GM23338 (cell line): Measurements from ENCODE around the gene AKR1D1. TPM values are rescaled to one million over a fixed set of nuclear protein-coding genes. Genes with fewer than 3 reads are reported as not detected.
"Not testable (repeated sequence)": the region's sequence is repeated elsewhere in the genome, so short reads cannot be mapped to it uniquely, and the experiment has no call there.

Source experiments
- ATAC-seq: fragments of 200-7000 bp; cut with Tn5 transposase; 3 replicates; pipeline ENCODE4 v1.9.1; 2020
- DNase-seq: peaks from one replicate; pipeline ENCODE4 v3.0.0-alpha.2; 2015; ENCODE audit warnings: low spot score
- H2AFZ ChIP-seq: fragments of 200-600 bp; sonication (generic); 2 replicates; pipeline ENCODE4 v1.8.0; 2016; ENCODE audit warnings: antibody characterized with exemption, mild to moderate bottlenecking, moderate library complexity
- H3F3A ChIP-seq: fragments of 200-600 bp; sonication (generic); replicated peaks from 2 replicates; pipeline ENCODE4 v1.8.0; 2017; ENCODE audit warnings: antibody characterized with exemption, mixed run types, low read depth
- H3K27ac ChIP-seq: fragments of 200-600 bp; sonication (generic); 2 replicates; pipeline ENCODE4 v1.6.1; 2016; ENCODE audit warnings: low read depth
- H3K27me3 ChIP-seq: fragments of 200-600 bp; sonication (generic); 2 replicates; pipeline ENCODE4 v1.8.0; 2016; ENCODE audit warnings: mild to moderate bottlenecking, mixed run types, moderate library complexity; ENCODE audit not compliant: insufficient read depth
- H3K36me3 ChIP-seq: fragments of 200-600 bp; sonication (generic); 2 replicates; pipeline ENCODE4 v1.8.0; 2016; ENCODE audit warnings: mild to moderate bottlenecking; ENCODE audit not compliant: insufficient read depth
- H3K4me1 ChIP-seq: fragments of 200-600 bp; sonication (generic); 2 replicates; pipeline ENCODE4 v1.8.0; 2016; ENCODE audit warnings: mild to moderate bottlenecking, moderate library complexity; ENCODE audit not compliant: insufficient read depth
- H3K4me2 ChIP-seq: fragments of 200-600 bp; sonication (generic); 2 replicates; pipeline ENCODE4 v1.7.1; 2017; ENCODE audit warnings: mixed run types
- H3K4me3 ChIP-seq: fragments of 200-600 bp; sonication (generic); 2 replicates; pipeline ENCODE4 v1.6.1; 2016; ENCODE audit warnings: mixed run types
- H3K79me2 ChIP-seq: fragments of 200-600 bp; sonication (generic); replicated peaks from 2 replicates; pipeline ENCODE4 v1.8.0; 2017; ENCODE audit warnings: mild to moderate bottlenecking; ENCODE audit not compliant: insufficient read depth
- H3K9me2 ChIP-seq: fragments of 200-600 bp; sonication (generic); 2 replicates; pipeline ENCODE4 v1.8.0; 2017; ENCODE audit not compliant: insufficient read depth
- H4K20me1 ChIP-seq: fragments of 200-600 bp; sonication (generic); replicated peaks from 2 replicates; pipeline ENCODE4 v1.8.0; 2017; ENCODE audit warnings: mild to moderate bottlenecking; ENCODE audit not compliant: insufficient read depth
- H3K27ac Mint-ChIP-seq: 2 replicates; pipeline ENCODE4 v1.8.0; 2020; ENCODE audit warnings: inconsistent platforms, mild to moderate bottlenecking, moderate library complexity, mixed read lengths
- H3K27me3 Mint-ChIP-seq: 3 replicates; pipeline ENCODE4 v1.8.0; 2022; ENCODE audit warnings: low read depth, mild to moderate bottlenecking, moderate library complexity, mixed read lengths, inconsistent platforms; ENCODE audit not compliant: insufficient read depth, poor library complexity
- H3K36me3 Mint-ChIP-seq: 3 replicates; pipeline ENCODE4 v1.8.0; 2021; ENCODE audit warnings: low read depth, mild to moderate bottlenecking, inconsistent platforms, moderate library complexity, mixed read lengths
- H3K4me1 Mint-ChIP-seq: 3 replicates; pipeline ENCODE4 v1.8.0; 2020; ENCODE audit warnings: mild to moderate bottlenecking, inconsistent platforms, mixed read lengths
- H3K4me3 Mint-ChIP-seq: 3 replicates; pipeline ENCODE4 v1.8.0; 2021; ENCODE audit warnings: moderate library complexity, mild to moderate bottlenecking, inconsistent platforms, mixed read lengths
- H3K9me3 Mint-ChIP-seq: 3 replicates; pipeline ENCODE4 v1.8.0; 2020; ENCODE audit warnings: moderate library complexity, mild to moderate bottlenecking, inconsistent platforms, mixed read lengths
- CREB1 ChIP-seq: fragments of 250-450 bp; sonication (Bioruptor Pico); IDR thresholded peaks from 2 replicates; pipeline ENCODE4 v1.5.0; 2020; ENCODE audit warnings: low read depth, mild to moderate bottlenecking, moderate library complexity
- CTCF ChIP-seq, 2 experiments: fragments of 200-600 bp in 1 of 2; sonication (generic) in 1 of 2; conservative IDR thresholded peaks; 2 replicates each; pipeline versions ENCODE4 v1.5.1 to v1.6.1; 2016 to 2017; ENCODE audit warnings: antibody characterized with exemption in 2 of 2, low read depth in 2 of 2, mild to moderate bottlenecking in 2 of 2, moderate library complexity in 1 of 2
- ETS1 ChIP-seq: IDR thresholded peaks from 2 replicates; pipeline ENCODE4 v1.6.1; 2016; ENCODE audit warnings: antibody characterized with exemption
- EZH2 ChIP-seq: fragments of 200-600 bp; sonication (generic); IDR thresholded peaks from one replicate; pipeline ENCODE4 v1.8.0; 2017; ENCODE audit warnings: antibody characterized with exemption, mild to moderate bottlenecking, low read depth; ENCODE audit not compliant: unreplicated experiment
- EZH2phosphoT487 ChIP-seq: fragments of 200-600 bp; sonication (generic); IDR thresholded peaks from one replicate; pipeline ENCODE4 v1.8.1; 2018; ENCODE audit warnings: antibody characterized with exemption; ENCODE audit not compliant: unreplicated experiment
- JUNB ChIP-seq: IDR thresholded peaks from one replicate; pipeline ENCODE4 v1.6.1; 2016; ENCODE audit warnings: antibody characterized with exemption; ENCODE audit not compliant: unreplicated experiment
- POLR2AphosphoS5 ChIP-seq: IDR thresholded peaks from 2 replicates; pipeline ENCODE4 v1.6.1; 2016; ENCODE audit warnings: antibody characterized with exemption, low read depth
- STAT1 ChIP-seq: IDR thresholded peaks from one replicate; pipeline ENCODE4 v1.6.1; 2016; ENCODE audit warnings: antibody characterized with exemption; ENCODE audit not compliant: unreplicated experiment
- ZNF114 ChIP-seq: fragments of 250-450 bp; sonication (Bioruptor Pico); IDR thresholded peaks from 2 replicates; pipeline ENCODE4 v1.5.0; 2020; ENCODE audit warnings: mild to moderate bottlenecking, moderate library complexity
- ZNF331 ChIP-seq: fragments of 250-450 bp; sonication (Bioruptor Pico); IDR thresholded peaks from 2 replicates; pipeline ENCODE4 v1.5.0; 2020; ENCODE audit warnings: low read depth, mild to moderate bottlenecking, moderate library complexity
- polyA plus RNA-seq: library from polyadenylated mRNA; unstranded; fragments of >200 nt; fragmentation: Nextera tagmentation; extraction: Ambion mirVana; gene quantifications from 2 replicates; pipeline ENCODE4 v1.2.1, GENCODE V29; 2016
- total RNA-seq: library from RNA; depleted of rRNA; stranded (reverse); fragments of >200 nt; shearing (Covaris generic); gene quantifications from 2 replicates; pipeline ENCODE4 v1.2.3, GENCODE V29; 2014

AKR1D1 gene
- total and polyA plus RNA-seq, 2 experiments from 2014 or later: 0.14 TPM; not detected in 1

DNA sequence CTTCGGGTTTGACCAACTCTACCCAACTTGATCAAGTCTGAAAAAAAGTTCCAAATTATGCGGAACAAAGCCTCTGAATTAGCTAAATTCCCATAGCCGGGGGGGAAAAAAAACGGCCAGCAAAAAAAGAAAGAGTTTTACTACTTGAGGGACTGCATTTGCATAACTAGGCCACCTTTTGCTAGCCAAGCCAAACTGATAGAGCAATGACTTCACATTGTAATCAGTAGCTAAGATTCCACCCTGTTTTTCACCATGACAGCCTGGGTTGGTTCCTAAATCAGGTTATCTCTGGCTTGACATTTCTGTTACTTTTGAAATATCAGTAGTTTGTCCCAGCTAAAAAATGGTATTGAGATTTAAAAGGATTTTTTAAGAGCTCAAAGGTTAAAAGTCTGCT, 43.0 kb upstream of the AKR1D1 start:
- Histone ChIP-seq H3K36me3 (peaks cover 22% of the 10 kb centered on the region), H4K20me1 (no peaks in the 10 kb centered on the region), H3K9me2 (0 out of 2 replicates have a peak, but pooled peaks cover 4% of the 10 kb centered on the region), H3K4me3 (no peak overlapping the region), H3F3A (no peaks in the 10 kb centered on the region), H3K27me3 (no peaks in the 10 kb centered on the region), H3K4me2 (no peak overlapping the region), H3K79me2 (no peaks in the 10 kb centered on the region), H3K4me1 (peaks cover 35% of the 10 kb centered on the region), H3K27ac (no peak overlapping the region), H2AFZ (no peak overlapping the region)
- TF ChIP-seq POLR2AphosphoS5 (no peak), EZH2 (no peak)
- peaks cover 46% of the 10 kb centered on the region for H3K36me3 Mint-ChIP-seq
- DNase-seq (no peak), ATAC-seq (no peak)
- H3K9me3 Mint-ChIP-seq: peaks cover 46% of the 10 kb centered on the region
- H3K27me3 Mint-ChIP-seq: peaks cover 3% of the 10 kb centered on the region
- H3K27ac Mint-ChIP-seq: no peak overlapping the region
- peaks cover 13% of the 10 kb centered on the region for H3K4me1 Mint-ChIP-seq
- H3K4me3 Mint-ChIP-seq: no peak overlapping the region

DNA sequence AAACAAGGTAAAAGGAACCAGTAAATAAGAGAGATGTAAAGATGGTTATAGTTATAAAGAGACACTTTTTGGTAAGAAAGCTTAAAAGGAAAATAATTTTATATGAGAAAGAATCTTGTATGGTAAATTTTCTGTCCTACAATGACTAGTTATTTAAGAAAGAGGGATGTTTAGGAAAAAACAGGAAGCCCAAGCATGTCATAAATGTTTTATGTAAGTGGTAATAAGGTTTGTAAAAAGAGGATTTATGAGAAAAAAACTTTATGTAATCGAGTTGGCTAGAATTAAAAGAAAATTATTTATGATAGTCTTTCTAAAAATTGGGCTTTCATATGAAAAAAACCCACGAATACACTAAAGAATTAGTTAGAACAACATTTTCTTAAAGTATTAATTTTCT, 40.1 kb upstream of the AKR1D1 start:
- peaks cover 2% of the 10 kb centered on the region; the same call in 2 of the 3 replicates for H3K4me1 Mint-ChIP-seq

DNA sequence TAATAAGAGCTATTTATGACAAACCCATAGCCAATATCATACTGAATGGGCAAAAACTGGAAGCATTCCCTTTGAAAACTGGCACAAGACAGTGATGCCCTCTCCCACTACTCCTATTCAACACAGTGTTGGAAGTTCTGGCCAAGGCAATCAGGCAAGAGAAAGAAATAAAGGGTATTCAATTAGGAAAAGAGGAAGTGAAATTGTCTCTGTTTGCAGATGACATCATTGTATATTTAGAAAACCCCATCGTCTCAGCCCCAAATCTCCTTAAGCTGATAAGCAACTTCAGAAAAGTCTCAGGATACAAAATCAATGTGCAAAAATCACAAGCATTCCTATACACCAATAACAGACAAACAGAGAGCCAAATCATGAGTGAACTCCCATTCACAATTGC, 36.2 kb upstream of the AKR1D1 start:
- peaks cover 18% of the 10 kb centered on the region for H3K36me3 ChIP-seq
- not testable (repeated sequence) for H3K27me3 Mint-ChIP-seq, H3K4me3 ChIP-seq, H3K4me2 ChIP-seq, H4K20me1 ChIP-seq, ATAC-seq, H3K79me2 ChIP-seq, H3K27me3 ChIP-seq, H2AFZ ChIP-seq, H3K9me2 ChIP-seq, H3K27ac ChIP-seq, H3K4me1 Mint-ChIP-seq, H3F3A ChIP-seq, H3K4me1 ChIP-seq, H3K4me3 Mint-ChIP-seq, DNase-seq, H3K27ac Mint-ChIP-seq
- peaks cover 43% of the 10 kb centered on the region for H3K36me3 Mint-ChIP-seq
- H3K9me3 Mint-ChIP-seq: peaks cover 54% of the 10 kb centered on the region

More for the DNA sequence above, 40.1 kb upstream of the AKR1D1 start:
- no peak overlapping the region for H3K4me2 ChIP-seq
- H3K4me1 ChIP-seq: peaks cover 21% of the 10 kb centered on the region
- Mint-ChIP-seq H3K4me3 (no peak overlapping the region), H3K27me3 (no peaks in the 10 kb centered on the region), H3K9me3 (peaks cover 69% of the 10 kb centered on the region), H3K36me3 (peaks cover 61% of the 10 kb centered on the region), H3K27ac (no peak overlapping the region)
- no peak overlapping the region for H3K4me3 ChIP-seq
- peaks cover 22% of the 10 kb centered on the region for H3K36me3 ChIP-seq
- H2AFZ ChIP-seq: no peak overlapping the region
- no peak overlapping the region for H3K27ac ChIP-seq
- DNase-seq: peak; percentile 55
- TF ChIP-seq POLR2AphosphoS5: no peak
- TF ChIP-seq CTCF (conservative IDR thresholded peaks at IDR 0.05; ENCODE audit: low read depth in 2 of 2): no peak
- TF ChIP-seq EZH2: no peak
- 0 out of 2 replicates have a peak, but pooled peaks cover 2% of the 10 kb centered on the region for H3K9me2 ChIP-seq
- no peaks in the 10 kb centered on the region for H4K20me1 ChIP-seq
- H3K79me2 ChIP-seq: no peaks in the 10 kb centered on the region
- ATAC-seq: no peak
- no peaks in the 10 kb centered on the region for H3F3A ChIP-seq
- no peaks in the 10 kb centered on the region for H3K27me3 ChIP-seq

DNA sequence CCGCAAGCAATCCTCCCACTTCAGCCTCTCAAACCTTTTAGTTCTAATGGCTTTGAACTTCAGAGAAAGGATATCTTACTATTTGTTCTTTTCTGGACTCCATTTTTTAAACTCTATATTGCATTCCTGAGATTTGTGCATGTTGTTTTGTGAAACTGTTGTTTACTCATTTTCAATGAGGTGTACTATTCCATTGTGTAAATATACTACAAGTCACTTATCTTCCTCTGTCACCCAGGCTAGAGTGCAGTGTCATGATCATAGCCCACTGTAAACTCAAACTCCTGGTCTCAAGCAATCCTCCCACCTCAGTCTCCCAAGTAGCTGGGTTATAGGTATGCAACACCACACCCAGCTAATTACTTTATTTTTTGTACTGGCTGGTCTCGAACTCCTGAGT, 31.4 kb upstream of the AKR1D1 start:
- Histone ChIP-seq H3K27ac (no peak overlapping the region), H3K9me2 (no peaks in the 10 kb centered on the region), H3K79me2 (no peaks in the 10 kb centered on the region), H2AFZ (no peak overlapping the region; the same call in 1 of the 2 replicates), H3K27me3 (no peaks in the 10 kb centered on the region), H3F3A (no peaks in the 10 kb centered on the region), H3K4me1 (no peaks in the 10 kb centered on the region), H3K36me3 (no peaks in the 10 kb centered on the region), H3K4me2 (no peak overlapping the region), H4K20me1 (no peaks in the 10 kb centered on the region), H3K4me3 (no peak overlapping the region)
- H3K27me3 Mint-ChIP-seq: no peaks in the 10 kb centered on the region
- peaks cover 14% of the 10 kb centered on the region for H3K9me3 Mint-ChIP-seq
- ATAC-seq: no peak
- H3K36me3 Mint-ChIP-seq: peaks cover 13% of the 10 kb centered on the region
- H3K27ac Mint-ChIP-seq: no peak overlapping the region
- DNase-seq: no peak
- H3K4me1 Mint-ChIP-seq: no peaks in the 10 kb centered on the region
- no peak overlapping the region for H3K4me3 Mint-ChIP-seq
- TF ChIP-seq ZNF331 (CRISPR knock-in tag) (no peak), CTCF (conservative IDR thresholded peaks at IDR 0.05; ENCODE audit: low read depth in 2 of 2) (no peak), ETS1 (no peak), CREB1 (CRISPR knock-in tag) (no peak), STAT1 (no peak), EZH2 (no peak), EZH2phosphoT487 (no peak), JUNB (no peak), ZNF114 (CRISPR knock-in tag) (no peak)
